Activated gamma-delta T cell treated with anti-CD3 and anti-CD28 coated beads, Interleukin-2, amount 50 U/mL, for 16 hours (primary cell): ENCODE measurements around the gene ADSL.
"Not testable (repeated sequence)": the region's sequence is repeated elsewhere in the genome, so short reads cannot be mapped to it uniquely, and the experiment has no call there.

ENCODE experiments used
- DNase-seq: peaks from one replicate; pipeline ENCODE4 v3.0.0-alpha.2; 2020; ENCODE audit warnings: low read depth

ADSL gene

GRCh38 chr22:40374567-40374966 lies 28.3 kb downstream of the ADSL start:
- no peak for DNase-seq

GRCh38 chr22:40376149-40376548 lies 29.8 kb downstream of the ADSL start:
- DNase-seq, result no peak

DNA sequence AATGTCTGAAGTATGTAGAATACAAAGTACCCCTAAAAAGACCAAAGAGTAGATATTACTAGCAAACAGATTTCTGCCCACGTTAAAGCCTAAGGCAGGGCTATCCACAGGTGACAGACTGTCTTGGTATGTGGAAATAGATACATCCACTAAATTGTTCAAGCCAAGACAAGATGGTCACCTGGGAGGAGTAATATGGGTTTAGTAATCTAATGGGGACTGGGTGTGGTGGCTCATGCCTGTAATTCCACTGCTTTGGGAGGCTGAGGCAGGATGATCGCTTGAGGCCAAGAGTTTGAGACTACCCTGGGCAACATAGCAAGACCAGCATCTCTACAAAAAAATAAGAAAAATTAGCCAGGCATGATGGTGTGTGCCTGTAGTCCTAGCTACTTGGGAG lies 31.6 kb downstream of the ADSL start:
- no peak for DNase-seq

- DNase-seq, result not testable (repeated sequence)
Measured at GRCh38 chr22:40378448-40378847, 32.1 kb downstream of the ADSL start.

GRCh38 chr22:40381461-40381860 lies 35.2 kb downstream of the ADSL start:
- no peak for DNase-seq

DNA sequence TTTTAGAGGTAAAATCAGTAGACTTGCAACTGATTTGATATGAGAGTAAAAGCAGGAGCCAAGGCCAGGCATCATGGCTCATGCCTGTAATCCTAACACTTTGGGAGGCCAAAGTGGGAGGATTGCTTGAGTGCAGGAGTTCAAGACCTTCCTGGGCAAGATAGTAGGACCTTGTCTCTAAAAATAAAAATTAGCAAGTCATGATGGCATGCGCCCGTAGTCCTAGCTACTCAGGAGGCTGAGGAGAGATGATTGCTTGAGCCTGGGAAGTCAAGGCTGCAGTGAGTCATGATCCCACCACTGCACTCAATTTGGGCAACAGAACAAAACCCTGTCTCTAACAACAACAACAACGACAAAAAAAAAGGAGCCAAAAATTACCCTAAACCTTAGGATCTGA lies 37.6 kb downstream of the ADSL start:
- DNase-seq, result no peak

GRCh38 chr22:40385036-40385782 lies 38.9 kb downstream of the ADSL start:
- no peak for DNase-seq

DNA sequence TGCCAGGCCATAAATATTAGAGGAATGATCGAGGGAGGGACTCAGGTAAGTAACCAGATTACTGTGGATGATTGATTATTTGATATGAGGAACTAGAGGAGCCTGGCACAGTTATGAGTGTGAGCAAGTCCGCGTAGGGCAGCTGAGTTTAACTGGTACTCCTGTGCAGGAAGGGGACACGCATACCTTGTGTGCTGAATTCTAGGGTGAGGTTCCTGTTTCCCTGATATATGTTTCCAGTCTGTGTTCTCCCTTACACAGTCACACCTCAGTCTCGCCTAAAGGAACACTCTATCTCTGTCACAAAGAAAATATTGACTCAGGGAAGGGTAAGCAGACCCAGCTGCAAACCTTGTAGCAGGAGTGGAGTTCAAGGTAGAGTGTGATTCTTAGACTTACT lies 41.4 kb downstream of the ADSL start:
- DNase-seq, result no peak

GRCh38 chr22:40388231-40388630 lies 41.9 kb downstream of the ADSL start:
- no peak for DNase-seq

GRCh38 chr22:40391417-40391816 lies 45.1 kb downstream of the ADSL start:
- DNase-seq, result no peak

GRCh38 chr22:40392618-40393017 lies 46.3 kb downstream of the ADSL start:
- no peak for DNase-seq

DNA sequence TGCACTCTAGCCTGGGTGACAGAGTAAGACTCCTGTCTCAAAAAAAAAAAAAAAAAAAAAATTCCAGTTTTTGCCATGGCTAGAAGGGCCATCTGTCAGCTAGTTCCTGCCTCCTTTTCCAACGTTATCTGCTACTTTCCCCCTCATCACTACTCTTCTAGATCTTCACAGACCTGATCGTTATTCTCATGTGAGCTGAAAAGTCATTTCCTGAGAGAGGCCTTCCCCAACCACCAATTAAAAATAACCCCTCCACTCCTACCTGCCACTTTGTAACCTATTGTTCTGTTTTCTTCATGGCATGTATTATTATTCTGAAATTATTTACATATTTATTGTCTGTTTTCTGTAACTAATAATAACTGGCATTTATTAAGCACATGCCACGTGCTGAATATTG lies 48.3 kb downstream of the ADSL start:
- DNase-seq, result no peak

DNA sequence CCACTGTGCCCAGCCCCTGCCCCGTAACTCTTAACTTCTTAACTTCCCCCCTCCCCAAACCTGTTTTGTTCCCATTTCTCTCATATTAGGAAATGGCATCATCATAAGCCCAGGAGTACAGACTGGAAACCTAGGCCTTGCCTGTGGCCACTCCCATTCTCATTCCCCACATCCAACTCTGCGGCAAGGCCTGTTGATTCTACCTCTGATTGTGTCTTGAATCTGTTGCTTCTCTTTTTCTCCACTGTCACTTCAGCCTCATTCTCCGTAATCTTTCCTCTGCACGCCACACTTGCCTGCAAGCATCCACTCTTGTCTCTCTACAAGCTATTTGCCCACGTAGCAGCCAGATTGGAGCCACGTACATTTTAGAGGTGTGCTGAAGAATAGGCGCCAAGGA lies 49.3 kb downstream of the ADSL start:
- no peak for DNase-seq

GRCh38 chr22:40396882-40397281 lies 50.6 kb downstream of the ADSL start:
- no peak for DNase-seq

DNA sequence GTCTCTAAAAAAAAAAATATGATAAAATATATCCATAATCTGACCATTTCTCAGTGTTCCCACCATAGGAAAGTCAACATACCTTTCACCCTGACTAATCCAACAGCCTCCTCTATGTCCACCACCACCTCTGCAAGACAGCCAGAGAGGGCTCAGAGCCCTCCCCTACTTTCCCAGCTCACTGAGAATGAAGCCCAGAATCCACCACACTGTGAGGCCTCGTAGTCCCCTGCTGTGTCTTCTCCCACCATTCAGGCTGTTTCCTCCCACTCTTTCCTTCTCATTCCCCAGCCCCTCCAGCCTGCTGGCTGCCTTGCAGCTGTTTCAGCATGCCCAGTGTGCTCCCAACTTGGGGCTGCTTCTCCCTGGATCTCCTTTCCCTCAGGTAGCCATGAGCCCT lies 51.1 kb downstream of the ADSL start:
- no peak for DNase-seq

GRCh38 chr22:40399621-40400020 lies 53.3 kb downstream of the ADSL start:
- no peak for DNase-seq

DNA sequence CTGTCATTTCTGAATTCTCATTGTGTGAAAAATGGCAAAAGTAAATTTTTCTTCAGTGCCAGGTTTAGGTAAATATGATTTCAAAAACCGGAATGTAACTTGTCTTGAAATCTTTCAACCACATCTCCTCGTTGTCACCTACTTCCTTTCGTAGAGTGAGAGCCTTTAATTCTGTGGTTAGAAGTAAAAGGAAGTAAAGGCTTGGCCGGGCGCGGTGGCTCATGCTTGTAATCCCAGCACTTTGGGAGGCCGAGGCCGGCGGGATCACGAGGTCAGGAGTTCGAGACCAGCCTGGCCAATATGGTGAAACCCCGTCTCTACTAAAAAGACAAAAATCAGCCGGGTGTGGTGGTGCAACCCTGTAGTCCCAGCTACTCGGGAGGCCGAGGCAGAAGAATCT lies 53.9 kb downstream of the ADSL start:
- DNase-seq, result no peak

DNA sequence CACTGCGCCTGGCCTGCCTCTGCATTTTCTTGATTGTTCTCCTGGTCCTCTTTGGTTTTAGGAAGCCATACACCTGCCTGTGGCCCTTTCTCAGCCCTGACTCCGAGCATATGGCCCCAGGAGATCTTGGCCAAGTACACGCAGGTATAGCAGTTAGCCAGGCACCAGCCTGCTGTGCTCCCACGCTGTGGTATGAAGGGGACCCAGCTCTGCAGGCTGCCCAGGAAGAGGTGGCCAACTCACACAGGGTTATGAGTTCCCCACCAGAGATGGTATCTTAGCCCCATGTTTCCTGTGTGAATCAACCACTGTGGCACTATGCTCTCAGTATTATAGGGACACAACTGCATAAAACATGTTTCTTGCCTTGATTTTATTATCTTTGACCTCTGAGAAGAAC lies 55.2 kb downstream of the ADSL start:
- DNase-seq, result peak; percentile 54

- DNase-seq, result no peak
Measured at GRCh38 chr22:40401981-40402406, 55.7 kb downstream of the ADSL start.

GRCh38 chr22:40403141-40403540 lies 56.8 kb downstream of the ADSL start:
- DNase-seq, result no peak

- no peak for DNase-seq
Measured at GRCh38 chr22:40403651-40404050, 57.4 kb downstream of the ADSL start.

DNA sequence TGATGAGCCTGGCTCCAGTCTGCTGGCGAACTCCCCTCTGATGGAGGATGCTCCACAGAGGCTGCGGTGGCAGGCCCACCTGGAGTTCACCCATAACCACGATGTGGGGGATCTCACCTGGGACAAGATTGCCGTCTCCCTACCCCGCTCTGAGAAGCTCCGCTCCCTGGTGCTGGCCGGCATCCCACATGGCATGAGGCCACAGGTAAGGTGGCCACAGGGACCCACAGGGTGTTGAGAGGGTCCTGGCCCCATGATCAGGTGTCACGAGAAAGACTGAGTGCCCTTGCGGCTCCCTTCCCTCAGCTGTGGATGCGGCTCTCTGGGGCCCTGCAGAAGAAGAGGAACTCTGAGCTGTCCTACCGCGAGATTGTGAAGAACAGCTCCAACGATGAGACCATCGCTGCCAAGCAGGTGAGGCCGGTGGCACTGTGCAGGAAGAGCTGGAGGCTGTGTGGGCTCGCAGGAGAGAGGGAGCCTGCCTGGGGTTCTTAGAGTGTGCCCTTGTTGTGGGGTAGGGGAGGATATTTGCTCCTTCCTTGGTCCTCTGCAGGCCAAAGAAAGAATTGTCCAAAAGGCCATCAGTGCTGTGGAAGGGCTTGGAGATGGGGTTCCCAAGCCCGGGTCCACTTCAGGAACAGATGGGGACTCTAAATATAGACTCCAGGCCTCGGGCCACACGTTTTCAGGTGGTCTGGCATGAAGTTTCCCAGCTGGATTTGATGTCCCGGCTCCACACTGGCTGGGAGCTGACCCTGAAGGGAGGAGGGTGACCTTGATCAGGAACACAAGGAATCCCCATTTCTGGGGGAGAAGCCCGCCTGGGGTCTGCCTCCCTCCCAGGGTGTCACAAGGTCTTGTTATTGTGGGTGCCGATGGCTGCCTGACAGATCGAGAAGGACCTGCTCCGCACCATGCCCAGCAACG lies 58.2 kb downstream of the ADSL start:
- no peak for DNase-seq
